ENCODE data around the gene ABLIM1.

- TF ChIP-seq SUZ12 (IDR thresholded peaks at IDR 0.05) (no peak), FOXA1 (IDR thresholded peaks at IDR 0.05) (no peak), BHLHE40 (IDR thresholded peaks at IDR 0.05; ENCODE audit: borderline replicate concordance) (no peak), SP1 (IDR thresholded peaks at IDR 0.05) (no peak), FOXK2 (IDR thresholded peaks at IDR 0.05) (no peak), FOXM1 (IDR thresholded peaks at IDR 0.05; ENCODE audit: borderline replicate concordance) (no peak), CTBP1 (IDR thresholded peaks at IDR 0.05; ENCODE audit: borderline replicate concordance) (no peak), ZNF384 (IDR thresholded peaks at IDR 0.05) (no peak), L3MBTL2 (conservative IDR thresholded peaks at IDR 0.05) (no peak), PKNOX1 (IDR thresholded peaks at IDR 0.05) (no peak), NFRKB (IDR thresholded peaks at IDR 0.05) (no peak)
These were observed 146.2 kb downstream of the ABLIM1 start for GRCh38 chr10:114511881-114512280.

All from HEK293T (cell line).